Aorta (tissue), 5 donors: ENCODE data around the gene FOXJ3. TPM values are rescaled to one million over a fixed set of nuclear protein-coding genes. Genes with fewer than 3 reads are reported as not detected.

Experiments used
- ATAC-seq: fragments of 200-7000 bp; cut with Tn5 transposase; one replicate; pipeline ENCODE4 v1.9.1; 2022; ENCODE audit warnings: moderate library complexity; ENCODE audit not compliant: low FRiP score
- DNase-seq, 2 donors: peaks; one replicate each; pipeline ENCODE4 v3.0.0-alpha.2; 2020
- H3K27ac ChIP-seq, 2 donors: one replicate each; pipeline ENCODE4 v1.5.1; 2013; ENCODE audit warnings: low read length in 2 of 2, mild to moderate bottlenecking in 2 of 2, moderate library complexity in 2 of 2, control low read depth in 1 of 2, inconsistent platforms in 1 of 2, low read depth in 1 of 2
- H3K27me3 ChIP-seq, 2 donors: one replicate each; pipeline ENCODE4 v1.6.1; 2013; ENCODE audit warnings: control low read depth in 1 of 2, low read length in 1 of 2, mild to moderate bottlenecking in 1 of 2, moderate library complexity in 1 of 2; ENCODE audit not compliant: insufficient read depth in 2 of 2, control insufficient read depth in 1 of 2
- H3K36me3 ChIP-seq, 2 donors: one replicate each; pipeline ENCODE4 v1.6.1; 2013; ENCODE audit warnings: control low read depth in 1 of 2, low read length in 1 of 2, mild to moderate bottlenecking in 1 of 2; ENCODE audit not compliant: insufficient read depth in 2 of 2, control insufficient read depth in 1 of 2
- H3K4me1 ChIP-seq, 2 donors: one replicate each; pipeline ENCODE4 v1.6.1; 2013; ENCODE audit warnings: low read length in 2 of 2, control low read depth in 1 of 2, mild to moderate bottlenecking in 1 of 2, moderate library complexity in 1 of 2; ENCODE audit not compliant: insufficient read depth in 2 of 2, control insufficient read depth in 1 of 2
- H3K4me3 ChIP-seq, 2 donors: one replicate each; pipeline ENCODE4 v1.5.1; 2013; ENCODE audit warnings: low read length in 2 of 2, control low read depth in 1 of 2, mild to moderate bottlenecking in 1 of 2
- H3K9me3 ChIP-seq: one replicate; pipeline ENCODE4 v1.6.1; 2013; ENCODE audit warnings: mild to moderate bottlenecking, low read length; ENCODE audit not compliant: control insufficient read depth
- WGBS, 2 donors: extraction: QIAGEN DNeasy Blood & Tissue Kit; methylation state at CpG; one replicate each; pipeline ENCODE4 v1.1.7; 2013; 5-methylcytosine and 5-hydroxymethylcytosine counted together
- intact Hi-C, 2 donors: fragments of 100-400 bp; cut with DNase I; formaldehyde crosslinking; loops; one replicate each; pipeline versions ENCODE4 v1.14.2 to v1.15.0; 2022
- polyA plus RNA-seq, 2 donors: library from polyadenylated mRNA; stranded (reverse); fragments of 200-250 nt; gene quantifications; one replicate each; pipeline ENCODE4 v1.2.3, GENCODE V29; 2013
- total RNA-seq, 2 donors: library from RNA; stranded (reverse); fragmentation: NEBNext Ultra II Directional; extraction: Animal tissue kit (Norgen Biotek cat#: 25700); gene quantifications; one replicate each; pipeline ENCODE4 v1.2.1, GENCODE V29; 2021
- donor health status: healthy with polysubstance abuse.
- donor health status: Bipolar disorder and iron deficiency.
- donor health status: DM: no; HTN: no; CAD: no.
- donor health status: DM: no; HTN: no; CAD: no.
- donor health status: DM: yes; HTN: yes; CAD: no.

Gene FOXJ3
- total and polyA plus RNA-seq, 4 donors: 9.6 to 64.2 (median 30.7) TPM

- ATAC-seq (no peak), DNase-seq (no peak)
- no peak overlapping the region for H3K27ac ChIP-seq
- no peak overlapping the region for H3K4me3 ChIP-seq
- no peaks in the 10 kb centered on the region for H3K27me3 ChIP-seq
- intact Hi-C loops: no loop called here
- H3K4me1 ChIP-seq: peaks cover 4 to 11% of the 10 kb centered on the region in 2 donors
- no peaks in the 10 kb centered on the region for H3K9me3 ChIP-seq
- 95% methylated on average over 1 of the region's 1 CpG for WGBS, 2 donors
- no peaks in the 10 kb centered on the region for H3K36me3 ChIP-seq
Measured at GRCh38 chr1:42280821-42281220, 54.2 kb downstream of the FOXJ3 start.

GRCh38 chr1:42279055-42279454 is 56.0 kb downstream of the FOXJ3 start:
- intact Hi-C loops: no loop called here
- Histone ChIP-seq H3K27me3 (no peaks in the 10 kb centered on the region), H3K27ac (no peak overlapping the region), H3K4me3 (peak overlapping the region in 1 of 2 donors; percentile 20), H3K36me3 (no peaks in the 10 kb centered on the region), H3K4me1 (peaks cover 2 to 9% of the 10 kb centered on the region in 2 donors), H3K9me3 (no peaks in the 10 kb centered on the region)
- 18 to 19% methylated on average over 2 of the region's 2 CpGs for WGBS, 2 donors
- ATAC-seq (no peak), DNase-seq (no peak)

GRCh38 chr1:42272920-42273319 is 62.1 kb downstream of the FOXJ3 start:
- H3K36me3 ChIP-seq: no peaks in the 10 kb centered on the region
- no peaks in the 10 kb centered on the region for H3K4me1 ChIP-seq
- H3K27me3 ChIP-seq: no peaks in the 10 kb centered on the region
- no peak overlapping the region for H3K27ac ChIP-seq
- intact Hi-C loops: no loop called here
- 95% methylated on average over 1 of the region's 1 CpG for WGBS, 2 donors
- ATAC-seq (no peak), DNase-seq (no peak)
- no peaks in the 10 kb centered on the region for H3K9me3 ChIP-seq
- H3K4me3 ChIP-seq: no peak overlapping the region

- H3K27me3 ChIP-seq: no peaks in the 10 kb centered on the region
- H3K9me3 ChIP-seq: no peaks in the 10 kb centered on the region
- ATAC-seq (no peak), DNase-seq (no peak)
- H3K27ac ChIP-seq: no peak overlapping the region
- H3K36me3 ChIP-seq: no peaks in the 10 kb centered on the region
- H3K4me3 ChIP-seq: no peak overlapping the region
- intact Hi-C loops: no loop called here
- H3K4me1 ChIP-seq: no peaks in the 10 kb centered on the region
Measured at GRCh38 chr1:42267904-42268303, 67.1 kb downstream of the FOXJ3 start.

- Histone ChIP-seq H3K27me3 (no peaks in the 10 kb centered on the region), H3K4me3 (no peak overlapping the region), H3K4me1 (no peaks in the 10 kb centered on the region), H3K27ac (no peak overlapping the region), H3K9me3 (no peaks in the 10 kb centered on the region), H3K36me3 (no peaks in the 10 kb centered on the region)
- WGBS, 2 donors: 68 to 70% methylated on average over 4 of the region's 4 CpGs
- DNase-seq: no peak
- intact Hi-C loops: no loop called here
- no peak for ATAC-seq
Measured at GRCh38 chr1:42266253-42267135, 68.5 kb downstream of the FOXJ3 start.

- intact Hi-C loops: no loop called here
- Histone ChIP-seq H3K27ac (no peak overlapping the region), H3K36me3 (no peaks in the 10 kb centered on the region), H3K4me1 (no peaks in the 10 kb centered on the region), H3K9me3 (no peaks in the 10 kb centered on the region), H3K27me3 (no peaks in the 10 kb centered on the region), H3K4me3 (no peak overlapping the region)
- DNase-seq: no peak
- ATAC-seq: no peak
- 82 to 85% methylated on average over 4 of the region's 4 CpGs for WGBS, 2 donors
Measured at GRCh38 chr1:42264511-42265190, 70.4 kb downstream of the FOXJ3 start.

- H3K9me3 ChIP-seq: no peaks in the 10 kb centered on the region
- H3K4me1 ChIP-seq: no peaks in the 10 kb centered on the region
- intact Hi-C loops: no loop called here
- H3K36me3 ChIP-seq: no peaks in the 10 kb centered on the region
- H3K27me3 ChIP-seq: no peaks in the 10 kb centered on the region
- DNase-seq (no peak), ATAC-seq (no peak)
- H3K27ac ChIP-seq: no peak overlapping the region
- no peak overlapping the region for H3K4me3 ChIP-seq
Measured at GRCh38 chr1:42263019-42263418, 72.0 kb downstream of the FOXJ3 start.

- intact Hi-C loops: no loop called here
- ATAC-seq: no peak
- no peak overlapping the region for H3K4me3 ChIP-seq
- no peaks in the 10 kb centered on the region for H3K4me1 ChIP-seq
- H3K27ac ChIP-seq: no peak overlapping the region
- H3K9me3 ChIP-seq: no peaks in the 10 kb centered on the region
- no peak for DNase-seq
- no peaks in the 10 kb centered on the region for H3K27me3 ChIP-seq
- WGBS, 2 donors: 83 to 85% methylated on average over 1 of the region's 1 CpG
- H3K36me3 ChIP-seq: no peaks in the 10 kb centered on the region
Measured at GRCh38 chr1:42260376-42261070, 74.5 kb downstream of the FOXJ3 start.
